Measurements from ENCODE around the gene UPF1.
"Not testable (repeated sequence)": the region's sequence is repeated elsewhere in the genome, so short reads cannot be mapped to it uniquely, and the experiment has no call there.

Gene UPF1

DNA sequence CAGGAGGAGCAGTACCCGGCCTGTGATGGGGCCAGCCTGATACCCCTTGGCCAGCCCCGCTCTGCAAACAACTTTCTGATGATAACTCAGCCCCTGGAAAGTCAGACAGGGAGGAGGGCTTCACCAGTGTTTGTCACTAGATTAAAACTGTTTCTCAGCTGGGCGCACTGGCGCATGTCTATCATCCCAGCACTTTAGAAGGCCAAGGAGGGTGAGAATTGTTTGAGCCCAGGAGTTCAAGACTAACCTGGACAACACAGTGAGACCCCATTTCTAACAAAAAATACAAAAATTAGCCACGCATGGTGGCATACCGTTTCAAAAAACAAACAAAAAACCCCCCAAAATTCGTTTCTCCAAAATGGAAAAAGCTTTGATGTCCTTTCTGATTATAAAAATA is 69.7 kb downstream of the UPF1 start:
- DNase-seq: no peak

DNA sequence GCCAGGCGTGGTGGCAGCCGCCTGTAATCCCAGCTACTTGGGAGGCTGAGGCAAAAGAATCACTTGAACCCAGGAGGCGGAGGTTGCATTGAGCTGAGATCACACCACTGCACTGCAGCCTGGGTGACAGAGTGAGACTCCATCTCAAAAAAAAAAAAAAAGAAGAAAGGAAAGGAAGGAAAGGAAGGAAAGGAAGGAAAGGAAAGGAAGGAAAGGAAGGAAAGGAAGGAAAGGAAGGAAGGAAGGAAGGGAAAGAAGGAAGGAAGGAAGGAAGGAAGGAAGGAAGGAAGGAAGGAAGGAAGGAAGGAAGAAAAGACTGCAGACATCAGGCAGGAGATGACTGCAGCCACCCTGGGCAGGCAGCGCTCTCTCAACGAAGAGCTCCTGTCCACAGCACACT is 70.8 kb downstream of the UPF1 start:
- not testable (repeated sequence) for DNase-seq

DNA sequence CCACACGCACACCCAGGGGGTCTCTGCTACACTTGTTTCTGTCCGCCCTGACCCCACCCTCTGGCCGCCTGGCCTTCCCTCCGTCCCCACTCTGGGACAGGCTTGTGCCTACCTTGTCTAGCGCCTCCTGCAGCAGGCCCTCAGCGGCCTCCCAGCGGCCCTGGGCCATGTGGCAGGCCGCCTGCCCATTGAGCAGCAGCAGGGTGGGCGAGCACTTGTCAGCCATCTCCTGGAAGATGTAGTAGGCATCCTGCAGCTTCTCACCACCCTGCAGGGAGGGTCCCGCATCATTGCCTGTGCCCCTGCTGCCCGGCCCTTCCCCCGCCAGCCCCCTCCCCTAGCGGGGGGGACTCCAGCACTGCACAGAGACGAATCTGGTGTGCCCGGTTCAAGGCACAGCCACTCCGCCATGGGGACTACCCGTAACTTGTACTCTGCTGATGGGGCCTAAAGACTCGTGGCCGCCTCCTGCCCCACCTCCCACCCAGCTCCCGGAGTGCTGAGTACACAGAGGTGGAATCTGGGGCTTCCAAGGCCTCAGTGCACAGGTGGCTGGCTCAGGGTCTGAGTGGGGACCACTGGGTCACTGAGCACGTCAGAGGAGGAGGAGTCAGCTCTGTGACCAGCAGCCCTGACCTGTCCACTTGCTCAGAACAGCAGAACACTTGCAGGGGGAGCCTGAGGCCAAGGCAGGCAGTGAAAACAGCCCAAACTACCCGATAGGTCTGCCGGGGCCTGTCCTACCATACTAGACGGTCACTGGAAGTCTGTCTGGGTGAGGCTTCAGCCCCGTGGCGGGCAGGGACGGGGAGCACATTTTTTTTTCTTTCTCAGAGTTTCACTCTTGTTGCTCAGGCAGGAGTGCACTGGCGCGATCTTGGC is 71.6 kb downstream of the UPF1 start:
- no peak for DNase-seq

DNA sequence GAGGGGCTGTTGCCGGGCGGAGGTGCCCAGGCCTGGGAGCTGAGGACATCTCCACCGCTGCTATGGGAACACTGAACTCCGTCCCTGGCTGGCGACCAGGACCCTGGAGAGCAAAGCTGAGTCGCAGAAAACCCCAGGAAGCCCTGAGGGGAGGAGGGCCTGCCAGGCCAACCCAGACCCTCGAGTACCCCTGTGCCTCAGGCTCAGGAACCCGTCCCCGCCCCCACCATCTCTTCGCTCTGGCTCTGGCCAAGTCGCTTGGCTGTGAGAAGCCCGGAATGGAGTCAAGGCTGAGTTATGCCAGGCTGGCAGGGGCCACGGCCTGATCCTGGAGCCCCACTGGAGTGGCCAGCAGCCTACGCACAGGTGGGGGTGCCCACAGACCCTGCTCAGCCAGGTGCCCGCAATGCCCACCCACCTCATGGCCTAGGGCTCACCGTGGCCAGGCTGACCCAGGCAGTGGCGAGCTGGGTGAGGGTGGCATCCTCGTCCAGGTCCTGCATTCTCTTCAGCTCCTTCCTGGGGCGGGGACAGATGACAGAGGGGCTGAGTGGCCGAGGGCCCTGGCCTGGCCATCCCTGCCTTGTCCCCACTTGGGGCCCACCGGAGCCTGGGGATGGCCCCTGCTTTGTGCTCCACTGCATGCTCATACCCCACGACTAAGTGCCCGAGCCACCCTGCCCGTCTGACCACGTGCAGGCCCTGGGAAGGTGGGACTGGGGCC is 72.7 kb downstream of the UPF1 start:
- no peak for DNase-seq

DNA sequence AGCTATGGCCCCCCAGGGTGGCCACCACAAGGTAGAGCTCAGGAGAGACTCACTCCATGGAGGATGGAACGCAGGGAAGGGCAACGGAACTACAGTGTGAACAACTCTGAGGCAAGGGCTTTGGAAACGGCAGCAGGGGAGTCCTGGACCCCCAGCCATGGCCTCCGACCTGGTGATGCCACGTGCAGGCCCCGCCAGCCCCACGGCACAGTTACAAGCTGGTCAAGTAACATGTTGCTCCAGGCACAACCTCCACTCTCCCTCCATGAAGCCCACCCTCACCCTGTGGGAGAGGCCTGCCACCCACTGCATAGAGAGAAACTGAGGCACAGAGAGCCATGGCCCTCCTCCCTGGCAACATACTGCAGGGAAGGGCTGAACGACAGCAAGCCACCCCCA is 73.3 kb downstream of the UPF1 start:
- DNase-seq: no peak

DNA sequence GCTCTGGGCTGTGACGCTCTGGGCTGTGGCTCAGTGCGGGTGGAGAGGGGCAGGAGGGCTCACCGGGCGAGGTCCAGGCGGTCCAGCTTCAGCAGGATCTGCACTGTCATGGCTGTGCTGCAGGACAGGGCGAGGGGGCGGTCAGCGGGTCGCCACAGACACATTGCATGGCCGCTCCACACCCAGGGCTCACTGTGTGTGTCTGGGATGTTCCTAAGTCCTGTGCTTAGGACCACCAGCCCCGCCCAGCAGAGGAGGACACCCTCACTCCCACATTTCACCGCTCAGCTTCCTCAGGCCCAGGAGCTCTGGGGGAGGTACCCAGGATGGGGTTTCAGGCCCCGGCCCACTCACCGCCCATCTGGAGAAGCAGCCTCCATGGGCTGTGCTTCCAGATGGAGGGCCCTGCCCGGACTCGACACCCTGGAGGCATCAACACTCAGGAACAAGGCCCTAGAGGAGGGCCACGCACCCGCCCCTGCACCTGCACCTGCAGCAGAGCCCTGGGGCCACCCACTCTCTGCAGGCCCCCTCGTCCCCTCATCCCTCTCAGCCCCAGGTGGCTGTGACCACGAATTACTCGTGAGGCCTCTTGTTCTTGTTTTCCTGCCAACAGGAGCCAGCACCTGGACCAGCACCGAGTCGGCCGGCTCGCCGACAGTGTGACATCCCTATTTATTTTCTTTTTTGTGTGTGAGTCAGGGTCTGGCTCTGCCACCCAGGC is 73.9 kb downstream of the UPF1 start:
- DNase-seq: no peak

DNA sequence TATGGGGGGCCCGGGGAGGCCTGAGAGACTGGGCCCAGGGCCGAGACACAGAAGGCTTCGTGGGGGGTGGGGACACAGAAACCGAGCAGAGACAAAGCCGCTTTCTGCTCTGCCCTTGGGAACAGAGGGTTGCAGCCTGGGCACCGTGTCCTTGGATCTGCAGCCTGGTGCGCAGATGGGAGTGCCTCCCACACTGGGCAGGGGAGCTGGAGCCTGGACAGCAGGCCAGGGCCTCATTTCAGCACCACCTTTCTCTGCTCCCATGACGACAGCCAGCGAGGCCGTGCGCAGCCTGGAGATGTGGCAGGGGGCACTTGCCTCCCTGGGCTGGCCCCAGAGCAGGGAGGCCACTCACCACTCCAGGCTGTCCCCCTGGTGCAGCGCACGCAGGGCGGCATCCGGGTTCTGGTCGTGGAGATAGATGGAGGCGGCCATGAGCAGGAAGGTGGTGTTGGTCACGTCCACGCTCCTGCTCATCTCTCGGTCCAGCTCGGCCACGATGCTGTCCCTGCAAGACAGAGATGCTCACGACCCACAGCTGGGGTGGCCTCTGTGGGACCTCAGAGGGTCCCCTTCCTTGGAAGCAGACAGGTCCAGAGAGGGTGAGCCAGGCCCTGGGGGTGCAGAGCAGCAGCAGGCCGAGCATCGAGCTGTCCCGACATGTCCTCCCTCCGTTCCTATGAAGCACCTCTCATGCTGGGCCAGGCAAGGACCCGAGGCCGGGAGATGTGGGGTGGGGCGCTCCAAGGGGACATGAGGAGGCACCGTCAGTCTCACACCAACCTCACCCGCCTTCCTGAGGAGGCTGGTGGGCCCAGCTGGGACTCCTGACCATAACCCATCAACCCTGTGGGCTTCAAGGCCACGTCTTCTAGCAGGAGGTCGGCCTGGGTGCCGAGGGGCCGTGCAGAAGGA is 75.1 kb downstream of the UPF1 start:
- no peak for DNase-seq

DNA sequence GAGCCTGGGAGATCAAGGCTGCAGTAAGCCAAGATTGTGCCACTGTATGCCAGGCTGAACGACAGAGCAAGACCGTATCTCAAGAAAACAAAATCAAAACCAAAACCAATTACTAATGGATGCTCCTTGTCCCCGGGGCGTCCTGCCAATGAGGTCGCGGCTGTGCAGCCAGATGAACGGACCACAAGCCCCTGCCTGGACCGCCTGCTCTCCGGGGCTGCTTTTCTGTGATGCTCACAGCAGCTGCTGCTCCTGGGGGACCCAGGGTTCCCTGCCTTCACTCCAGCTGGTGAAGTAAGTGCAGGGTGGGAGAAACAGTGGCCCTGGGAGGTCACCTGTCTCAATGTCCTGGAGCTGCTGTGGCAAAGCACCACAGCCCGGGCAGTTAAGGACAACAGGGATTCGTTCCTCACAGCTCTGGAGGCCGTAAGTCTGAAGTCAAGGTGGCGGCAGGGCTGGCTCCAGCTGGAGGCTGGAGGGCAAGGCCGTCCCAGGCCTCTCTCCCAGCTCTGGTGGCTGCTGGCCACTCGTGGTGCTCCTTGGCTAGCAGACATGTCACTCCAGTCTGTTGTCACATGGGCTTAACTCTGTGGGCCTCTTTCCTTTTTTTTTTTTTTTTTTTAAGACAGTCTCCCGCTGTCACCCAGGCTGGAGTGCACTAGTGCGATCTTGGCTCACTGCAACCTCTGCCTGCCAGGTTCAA is 77.3 kb downstream of the UPF1 start:
- DNase-seq: no peak

DNA sequence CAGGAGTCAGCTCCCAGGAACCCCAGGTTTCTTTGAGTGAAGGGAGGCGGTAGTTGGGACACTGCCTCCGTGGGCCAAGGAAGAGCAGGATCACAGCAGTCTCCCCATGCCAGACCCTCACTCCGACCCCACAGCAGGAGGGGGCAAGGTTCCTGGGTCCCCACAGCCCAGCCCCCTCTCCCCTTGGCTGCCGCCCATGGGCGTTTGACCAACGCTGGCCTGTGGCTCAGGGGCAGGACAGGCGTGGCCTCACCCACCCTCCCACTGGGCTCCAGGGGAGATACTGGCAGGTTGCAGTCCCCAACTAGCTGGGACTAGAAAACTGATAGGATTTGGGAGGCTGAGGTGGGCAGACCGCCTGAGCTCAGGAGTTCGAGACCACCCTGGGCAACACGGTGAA is 78.3 kb downstream of the UPF1 start:
- DNase-seq: no peak

DNA sequence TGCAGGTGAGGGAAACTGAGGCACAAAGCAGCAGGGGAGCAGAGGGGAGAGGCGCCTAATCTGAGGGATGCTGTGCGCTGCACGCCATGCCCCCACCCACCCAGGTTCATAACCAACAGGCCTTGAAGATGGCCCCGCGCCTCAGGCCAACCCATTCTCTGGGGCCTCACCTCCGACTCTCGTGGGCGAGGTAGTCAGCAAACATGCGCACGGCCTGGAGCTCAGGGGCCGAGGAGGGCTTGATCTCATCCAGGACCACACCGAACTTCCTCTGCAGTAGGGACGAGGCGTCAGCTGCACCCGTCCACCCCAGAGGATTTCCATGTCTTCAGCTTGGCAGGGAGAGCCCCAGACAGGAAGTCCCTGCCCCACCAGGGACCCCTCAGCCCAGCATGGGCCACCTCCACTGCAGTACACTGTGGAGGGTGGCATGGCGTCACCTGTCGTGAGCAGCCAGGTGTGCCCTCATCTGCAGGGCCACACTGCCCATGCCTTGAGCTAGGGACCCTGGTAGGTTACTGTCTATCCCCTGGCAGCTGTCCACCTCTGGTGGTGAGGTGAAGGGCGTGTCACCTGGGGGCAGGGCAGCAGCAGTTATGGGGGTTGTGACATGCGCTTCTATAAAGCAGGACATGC is 79.2 kb downstream of the UPF1 start:
- DNase-seq: no peak

DNA sequence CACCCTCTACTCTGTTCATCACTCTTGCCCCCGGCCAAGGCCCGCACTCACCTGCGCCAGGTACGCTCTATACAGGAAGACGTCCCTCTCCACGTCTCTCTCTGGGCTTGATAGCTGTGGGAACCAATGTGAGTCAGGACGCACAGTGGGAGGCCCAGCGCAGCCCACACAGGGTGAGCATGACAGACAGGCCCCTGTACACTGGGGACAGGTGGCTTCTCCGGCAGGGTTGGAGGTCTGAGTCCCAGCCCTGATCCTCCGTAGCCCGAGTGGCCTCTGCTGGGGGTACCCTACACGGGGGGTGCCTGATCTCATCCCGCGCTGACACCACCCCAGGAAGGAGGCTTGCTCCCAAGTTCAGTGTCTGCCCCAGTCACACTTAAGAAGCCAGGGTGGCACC is 81.2 kb downstream of the UPF1 start:
- no peak for DNase-seq

DNA sequence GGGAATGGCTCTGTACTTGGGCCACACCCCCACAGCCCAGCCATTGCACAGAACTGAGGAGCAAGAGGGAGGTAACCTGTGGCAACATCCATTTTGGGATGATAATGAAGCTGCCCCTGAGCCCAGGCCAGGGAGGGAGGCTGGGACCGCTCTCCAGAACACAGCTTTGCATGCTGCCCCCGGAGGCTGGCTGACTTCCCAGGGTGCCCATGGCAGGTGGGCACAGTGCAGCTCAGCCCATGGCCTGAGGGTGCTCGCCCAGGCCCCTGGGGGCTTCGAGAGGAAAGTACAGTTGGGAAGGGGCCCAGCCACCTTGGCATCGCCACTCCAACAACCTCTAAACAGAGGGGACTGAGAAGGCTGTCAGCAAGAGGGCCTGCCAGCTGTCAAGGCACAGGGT is 81.7 kb downstream of the UPF1 start:
- DNase-seq: no peak

DNA sequence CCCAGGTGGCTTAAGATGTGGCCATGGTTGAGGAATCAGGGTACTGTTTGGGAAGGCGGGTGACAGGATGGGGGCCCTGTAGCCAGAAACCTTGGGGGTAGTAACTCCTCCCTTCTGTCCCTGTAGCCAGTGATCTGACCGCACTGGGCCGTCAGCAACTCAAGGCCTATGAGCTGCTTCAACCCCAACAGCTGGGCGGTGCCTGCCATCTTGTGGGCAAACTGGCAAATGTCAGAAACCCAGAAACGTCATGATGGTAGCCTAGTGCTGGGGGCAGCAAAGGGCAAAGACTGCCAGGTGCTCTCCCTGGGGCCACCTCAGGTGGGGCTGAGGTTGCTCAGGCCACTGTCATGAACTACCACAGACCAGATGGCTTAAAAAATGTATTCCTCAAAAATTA is 83.9 kb downstream of the UPF1 start:
- DNase-seq: peak; percentile 19

DNA sequence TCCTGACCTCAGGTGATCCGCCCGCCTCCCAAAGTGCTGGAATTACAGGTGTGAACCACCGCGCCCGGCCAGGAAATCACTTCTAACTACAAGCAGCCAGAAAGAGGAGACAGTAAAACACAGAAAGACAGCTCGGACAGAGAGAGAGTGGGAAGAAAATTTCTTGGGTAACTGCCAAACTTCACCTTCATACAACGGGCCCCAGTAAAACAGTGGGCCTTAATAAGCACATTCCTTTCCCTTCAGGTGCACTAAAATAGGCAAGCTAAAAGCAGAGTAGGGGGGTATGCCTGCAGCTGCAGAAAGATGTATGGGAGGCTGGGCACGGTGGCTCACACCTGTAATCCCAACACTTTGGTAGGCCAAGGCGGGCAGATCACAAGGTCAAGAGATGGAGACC is 85.8 kb downstream of the UPF1 start:
- DNase-seq: not testable (repeated sequence)

All from fibroblast of upper back skin (primary cell).